NB4 (cell line): ENCODE results near the gene FBXL20.

Experiments used
- DNase-seq: peaks from one replicate; pipeline ENCODE4 v3.0.0; 2010; ENCODE audit warnings: low read depth
- H3K4me3 ChIP-seq: one replicate; pipeline ENCODE4 v1.5.1; 2011; ENCODE audit warnings: mild to moderate bottlenecking, low read depth, low read length, moderate library complexity
- MAX ChIP-seq: IDR thresholded peaks from 2 replicates; pipeline ENCODE4 v1.6.1; 2011; ENCODE audit warnings: low read depth, low read length
- MYC ChIP-seq: IDR thresholded peaks from 2 replicates; pipeline ENCODE4 v1.6.1; 2011; ENCODE audit warnings: low read depth, low read length
- POLR2A ChIP-seq: IDR thresholded peaks from 2 replicates; pipeline ENCODE4 v1.6.1; 2011; ENCODE audit warnings: mild to moderate bottlenecking; ENCODE audit not compliant: insufficient read length; ENCODE audit errors: extremely low read depth
- TF ChIP-seq, protein P1 (sequence below): IDR thresholded peaks from one replicate; pipeline ENCODE4 v1.5.1; 2012; ENCODE audit warnings: low read depth, low read length

Gene FBXL20

DNA sequence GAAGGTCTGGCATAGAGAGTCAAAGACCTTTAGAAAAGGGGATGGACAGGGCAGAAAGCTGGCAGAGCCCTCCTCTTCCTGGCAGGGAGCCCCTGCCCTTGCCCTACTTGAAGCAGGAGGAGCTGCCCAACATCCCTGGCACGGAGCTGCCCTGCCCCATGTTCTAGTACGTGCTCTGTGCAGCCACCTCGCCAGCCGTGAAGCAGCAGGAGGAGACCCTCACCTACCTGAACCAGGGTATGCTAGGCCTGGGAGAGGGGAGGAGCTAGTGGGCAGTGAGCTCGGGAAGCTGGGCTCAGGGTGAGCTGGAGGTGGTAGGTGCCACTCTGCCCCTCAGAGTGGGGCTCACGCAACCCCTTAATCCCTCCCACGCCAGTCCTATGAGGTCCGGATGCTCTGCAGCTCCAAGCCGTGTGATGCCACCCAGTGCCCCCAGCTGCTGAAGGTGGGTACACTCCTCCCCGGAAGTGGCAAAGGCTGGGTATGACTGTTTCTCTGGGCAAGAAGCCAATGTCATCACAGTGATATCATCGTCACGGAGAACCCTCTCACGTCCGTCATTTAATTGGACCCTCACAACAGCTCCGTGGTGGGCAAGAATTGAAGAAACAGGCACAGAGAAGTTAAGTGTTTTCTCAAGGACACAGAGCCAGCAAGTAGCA is 163.0 kb downstream of the FBXL20 start:
- no peak for TF ChIP-seq MAX
- TF ChIP-seq POLR2A = no peak
- no peak for TF ChIP-seq MYC
- TF ChIP-seq, protein P1, sequence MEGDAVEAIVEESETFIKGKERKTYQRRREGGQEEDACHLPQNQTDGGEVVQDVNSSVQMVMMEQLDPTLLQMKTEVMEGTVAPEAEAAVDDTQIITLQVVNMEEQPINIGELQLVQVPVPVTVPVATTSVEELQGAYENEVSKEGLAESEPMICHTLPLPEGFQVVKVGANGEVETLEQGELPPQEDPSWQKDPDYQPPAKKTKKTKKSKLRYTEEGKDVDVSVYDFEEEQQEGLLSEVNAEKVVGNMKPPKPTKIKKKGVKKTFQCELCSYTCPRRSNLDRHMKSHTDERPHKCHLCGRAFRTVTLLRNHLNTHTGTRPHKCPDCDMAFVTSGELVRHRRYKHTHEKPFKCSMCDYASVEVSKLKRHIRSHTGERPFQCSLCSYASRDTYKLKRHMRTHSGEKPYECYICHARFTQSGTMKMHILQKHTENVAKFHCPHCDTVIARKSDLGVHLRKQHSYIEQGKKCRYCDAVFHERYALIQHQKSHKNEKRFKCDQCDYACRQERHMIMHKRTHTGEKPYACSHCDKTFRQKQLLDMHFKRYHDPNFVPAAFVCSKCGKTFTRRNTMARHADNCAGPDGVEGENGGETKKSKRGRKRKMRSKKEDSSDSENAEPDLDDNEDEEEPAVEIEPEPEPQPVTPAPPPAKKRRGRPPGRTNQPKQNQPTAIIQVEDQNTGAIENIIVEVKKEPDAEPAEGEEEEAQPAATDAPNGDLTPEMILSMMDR = no peak
- DNase-seq = peak; percentile 40
- H3K4me3 ChIP-seq = no peak overlapping the region

- no peak for TF ChIP-seq MAX
- TF ChIP-seq, protein P1 = no peak
- no peak for TF ChIP-seq MYC
- TF ChIP-seq POLR2A = no peak
- no peak for DNase-seq
- H3K4me3 ChIP-seq = no peak overlapping the region
Observed at GRCh38 chr17:39237586-39237985, 163.8 kb downstream of the FBXL20 start.

DNA sequence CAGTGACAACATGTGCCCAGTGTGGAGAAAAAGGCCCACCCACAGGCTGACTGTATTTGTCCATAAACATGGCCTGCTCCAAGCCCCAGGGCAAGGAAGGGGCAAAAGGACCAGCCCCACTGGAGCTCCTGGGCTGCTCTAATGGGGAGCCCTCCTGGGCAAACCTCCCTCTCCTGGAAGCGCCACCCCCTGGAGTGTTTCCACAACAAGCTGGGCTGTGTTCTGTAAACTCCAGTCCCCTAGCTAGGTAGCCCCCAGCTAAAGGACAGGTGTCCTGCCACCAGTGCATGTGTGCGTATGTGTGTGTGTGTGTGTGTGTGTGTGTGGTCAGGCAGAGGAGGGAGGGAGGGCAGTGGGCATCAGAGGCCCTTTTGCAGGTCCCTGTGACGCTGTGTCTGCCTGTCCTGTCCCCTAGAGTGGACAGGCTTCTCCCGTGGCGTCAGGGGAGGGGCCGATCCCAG is 164.4 kb downstream of the FBXL20 start:
- TF ChIP-seq, protein P1 = no peak
- TF ChIP-seq POLR2A (no peak), MYC (no peak), MAX (no peak)
- H3K4me3 ChIP-seq = no peak overlapping the region

GRCh38 chr17:39236450-39236927 is 164.9 kb downstream of the FBXL20 start:
- TF ChIP-seq, protein P1 = no peak
- TF ChIP-seq POLR2A (no peak), MAX (no peak), MYC (no peak)
- no peak for DNase-seq
- no peak overlapping the region for H3K4me3 ChIP-seq

More for the DNA sequence above, 164.4 kb downstream of the FBXL20 start:
- no peak for DNase-seq

DNA sequence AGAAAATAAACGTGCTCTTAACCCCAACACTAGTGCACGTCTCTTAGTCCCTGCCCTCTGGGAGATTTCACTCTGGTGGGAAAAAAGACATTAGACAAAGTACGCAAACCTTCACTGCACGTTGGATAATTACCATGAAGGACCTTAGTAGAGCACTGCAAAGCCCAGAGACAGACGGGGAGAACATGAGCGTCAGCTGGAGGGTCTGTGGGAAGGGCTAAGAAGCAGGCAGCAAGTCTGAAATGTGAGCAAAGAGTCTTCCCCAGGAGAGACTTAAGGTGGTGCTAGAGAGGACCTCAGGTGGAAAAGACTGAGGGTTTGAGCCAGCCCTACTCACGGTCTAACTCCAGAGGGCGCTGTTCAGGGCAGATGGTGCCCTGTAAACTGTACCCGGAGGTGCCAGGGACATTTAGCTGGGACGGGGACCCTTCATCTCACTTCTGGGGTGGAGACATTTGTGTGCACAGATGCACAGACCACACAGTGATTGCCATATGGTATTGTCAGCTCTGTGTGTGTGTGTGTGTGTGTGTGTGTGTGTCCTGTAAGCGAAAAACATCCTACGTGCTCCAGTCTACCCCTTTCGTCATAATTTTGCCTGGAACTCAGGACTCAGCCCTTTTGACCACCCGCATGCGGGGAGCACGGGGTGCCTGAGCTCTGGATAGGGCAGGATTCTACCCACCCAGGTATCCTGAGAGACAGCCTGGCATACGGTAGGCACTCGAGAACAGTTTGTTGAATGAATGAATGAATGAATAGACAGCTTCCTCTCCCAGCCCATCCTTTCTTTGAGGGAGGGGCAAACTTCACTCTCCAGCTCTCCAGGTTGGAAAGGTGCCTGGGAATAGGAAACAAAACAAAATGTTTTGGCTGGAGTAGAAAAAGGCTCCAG is 165.6 kb downstream of the FBXL20 start:
- no peak overlapping the region for H3K4me3 ChIP-seq
- peak; percentile 91 for DNase-seq
- TF ChIP-seq MAX (peak; percentile 55), MYC (peak; percentile 40), POLR2A (no peak)
- TF ChIP-seq, protein P1 = peak; percentile 99
